ENCODE data around the gene GALK2.
"Not testable (repeated sequence)": the region's sequence is repeated elsewhere in the genome, so short reads cannot be mapped to it uniquely, and the experiment has no call there.

GALK2 gene

DNA sequence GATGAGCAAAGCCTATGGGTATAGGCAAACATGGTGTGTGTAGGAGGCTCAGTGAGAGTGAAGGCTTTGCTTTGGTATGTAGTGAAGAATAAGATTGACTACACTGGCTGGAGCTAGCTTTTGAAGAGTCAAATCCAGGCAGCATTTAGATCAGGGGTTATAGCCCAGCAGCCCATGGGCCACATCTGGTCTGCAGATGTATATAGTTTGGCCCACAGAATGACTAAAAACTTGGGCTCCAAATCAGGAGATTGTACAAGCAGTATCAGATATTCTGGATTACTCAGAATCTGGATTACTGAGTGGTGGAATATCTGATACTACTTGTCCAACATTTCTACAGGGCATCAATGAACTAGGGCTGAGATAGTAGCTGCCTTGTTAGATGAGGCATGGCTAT lies 160.1 kb downstream of the GALK2 start:
- no peak for DNase-seq
- CTCF ChIA-PET = interaction anchor here (0.7 kb wide), 1 partner anchor 10 kb away, joined by 3 read pairs; no protein-coding TSS in a partner anchor
- no peaks in the 10 kb centered on the region for H3K27me3 Mint-ChIP-seq
- no peaks in the 10 kb centered on the region for H3K4me1 Mint-ChIP-seq
- no peaks in the 10 kb centered on the region for H3K9me3 Mint-ChIP-seq
- H3K36me3 Mint-ChIP-seq = peaks cover 13% of the 10 kb centered on the region
- H3K4me3 Mint-ChIP-seq = no peak overlapping the region
- H3K27ac Mint-ChIP-seq = no peak overlapping the region

DNA sequence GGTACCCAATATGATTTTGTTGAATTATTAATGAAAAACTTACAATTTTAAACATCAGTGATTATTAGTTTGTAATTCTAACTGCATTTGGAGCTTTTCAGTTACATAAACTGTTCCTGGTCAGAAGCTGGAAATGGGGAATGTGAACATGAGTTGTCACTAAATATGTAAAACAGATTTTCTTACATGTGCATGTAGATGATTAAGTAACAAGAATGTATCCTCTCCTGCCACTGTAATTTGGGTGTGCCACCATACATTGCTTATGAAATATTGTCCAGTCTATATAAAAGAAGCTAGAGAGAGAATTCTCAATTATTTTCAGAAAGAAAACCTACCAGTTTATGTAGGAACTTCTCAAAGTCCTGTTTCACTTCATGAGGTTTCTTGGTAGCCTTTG lies 161.4 kb downstream of the GALK2 start:
- CTCF ChIA-PET = no interaction called here
- Mint-ChIP-seq H3K9me3 (no peaks in the 10 kb centered on the region), H3K4me1 (no peaks in the 10 kb centered on the region), H3K36me3 (peaks cover 13% of the 10 kb centered on the region), H3K4me3 (no peak overlapping the region), H3K27me3 (no peaks in the 10 kb centered on the region), H3K27ac (no peak overlapping the region)
- no peak for DNase-seq

DNA sequence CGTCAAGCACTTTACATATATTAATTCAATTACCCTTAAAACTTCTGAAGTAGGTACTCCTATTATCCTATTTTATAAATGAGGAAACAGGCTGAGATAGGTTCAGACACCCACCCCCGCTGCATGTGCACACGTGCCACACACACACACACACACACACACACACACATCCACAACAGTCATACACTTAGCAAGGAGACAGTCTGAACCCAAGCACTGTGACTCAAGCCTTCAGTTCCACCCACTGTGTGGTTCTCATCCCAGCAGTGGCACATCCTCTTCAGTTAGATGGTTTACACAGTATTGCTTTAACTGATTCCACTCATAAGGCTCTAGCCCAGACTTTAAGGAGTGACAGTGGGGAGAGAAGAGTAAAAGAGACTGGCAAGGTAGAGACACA lies 161.9 kb downstream of the GALK2 start:
- CTCF ChIA-PET = no interaction called here
- no peaks in the 10 kb centered on the region for H3K27me3 Mint-ChIP-seq
- no peak overlapping the region for H3K27ac Mint-ChIP-seq
- no peak overlapping the region for H3K4me3 Mint-ChIP-seq
- H3K36me3 Mint-ChIP-seq = peaks cover 13% of the 10 kb centered on the region
- H3K4me1 Mint-ChIP-seq = no peaks in the 10 kb centered on the region
- no peaks in the 10 kb centered on the region for H3K9me3 Mint-ChIP-seq
- no peak for DNase-seq

DNA sequence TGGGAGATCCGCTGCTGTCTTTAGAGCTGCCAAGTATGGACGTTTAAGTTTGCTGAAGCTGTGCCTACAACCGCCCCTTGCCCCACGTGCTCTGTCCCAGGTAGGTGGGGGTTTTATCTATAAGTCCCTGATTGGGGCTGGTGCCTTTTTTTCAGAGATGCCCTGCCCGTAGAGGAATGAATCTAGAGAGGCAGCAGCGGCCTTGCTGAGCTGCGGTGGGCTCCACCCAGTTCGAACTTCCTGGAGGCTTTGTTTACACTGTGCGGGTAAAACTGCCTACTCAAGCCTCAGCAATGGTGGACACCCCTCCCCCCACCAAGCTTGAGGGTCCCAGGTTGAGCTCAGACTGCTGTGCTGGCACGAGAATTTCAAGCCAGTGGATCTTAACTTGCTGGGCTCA lies 169.6 kb downstream of the GALK2 start:
- H3K27me3 Mint-ChIP-seq = no peaks in the 10 kb centered on the region
- no peak overlapping the region for H3K27ac Mint-ChIP-seq
- CTCF ChIA-PET = no interaction called here
- H3K4me3 Mint-ChIP-seq = no peak overlapping the region
- H3K9me3 Mint-ChIP-seq = peaks cover 5% of the 10 kb centered on the region
- no peak for DNase-seq
- H3K4me1 Mint-ChIP-seq = no peaks in the 10 kb centered on the region
- H3K36me3 Mint-ChIP-seq = peaks cover 12% of the 10 kb centered on the region

DNA sequence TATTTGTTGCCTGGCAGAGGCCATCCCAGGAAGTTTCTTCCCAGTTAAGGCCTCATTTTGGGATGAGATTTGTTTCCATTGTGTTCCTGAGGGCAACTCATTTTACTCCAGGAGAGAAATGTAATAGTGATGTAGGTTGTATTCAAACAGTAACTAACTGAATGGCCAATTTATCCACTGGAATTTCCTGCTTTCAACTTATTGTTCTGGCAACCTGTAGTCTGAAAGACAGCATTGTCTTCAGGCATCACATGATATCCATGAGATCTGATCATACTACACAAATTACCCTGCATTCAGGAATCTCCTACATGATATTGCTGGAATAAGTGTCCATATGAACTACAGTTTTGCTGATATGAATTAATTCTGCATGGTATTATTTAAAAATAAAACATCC lies 173.5 kb downstream of the GALK2 start:
- Mint-ChIP-seq H3K27ac (no peak overlapping the region), H3K27me3 (no peaks in the 10 kb centered on the region), H3K36me3 (peaks cover 16% of the 10 kb centered on the region)

DNA sequence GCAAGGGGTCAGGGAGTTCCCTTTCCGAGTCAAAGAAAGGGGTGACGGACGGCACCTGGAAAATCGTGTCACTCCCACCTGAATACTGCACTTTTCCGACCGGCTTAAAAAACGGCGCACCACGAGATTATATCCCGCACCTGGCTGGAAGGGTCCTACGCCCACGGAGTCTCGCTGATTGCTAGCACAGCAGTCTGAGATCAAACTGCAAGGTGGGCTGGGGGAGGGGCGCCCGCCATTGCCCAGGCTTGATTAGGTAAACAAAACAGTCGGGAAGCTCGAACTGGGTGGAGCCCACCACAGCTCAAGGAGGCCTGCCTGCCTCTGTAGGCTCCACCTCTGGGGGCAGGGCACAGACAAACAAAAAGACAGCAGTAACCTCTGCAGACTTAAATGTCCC lies 184.4 kb downstream of the GALK2 start:
- H3K36me3 Mint-ChIP-seq, H3K27ac Mint-ChIP-seq, H3K9me3 Mint-ChIP-seq, H3K27me3 Mint-ChIP-seq, H3K4me1 Mint-ChIP-seq, DNase-seq, CTCF ChIA-PET, H3K4me3 Mint-ChIP-seq: not testable (repeated sequence)

More for the DNA sequence above, 173.5 kb downstream of the GALK2 start:
- Mint-ChIP-seq H3K4me3 (no peak overlapping the region), H3K9me3 (peaks cover 5% of the 10 kb centered on the region), H3K4me1 (no peaks in the 10 kb centered on the region)
- DNase-seq = no peak
- CTCF ChIA-PET = interaction anchor here (0.6 kb wide), 1 partner anchor 75 kb away, joined by 3 read pairs; no protein-coding TSS in a partner anchor

DNA sequence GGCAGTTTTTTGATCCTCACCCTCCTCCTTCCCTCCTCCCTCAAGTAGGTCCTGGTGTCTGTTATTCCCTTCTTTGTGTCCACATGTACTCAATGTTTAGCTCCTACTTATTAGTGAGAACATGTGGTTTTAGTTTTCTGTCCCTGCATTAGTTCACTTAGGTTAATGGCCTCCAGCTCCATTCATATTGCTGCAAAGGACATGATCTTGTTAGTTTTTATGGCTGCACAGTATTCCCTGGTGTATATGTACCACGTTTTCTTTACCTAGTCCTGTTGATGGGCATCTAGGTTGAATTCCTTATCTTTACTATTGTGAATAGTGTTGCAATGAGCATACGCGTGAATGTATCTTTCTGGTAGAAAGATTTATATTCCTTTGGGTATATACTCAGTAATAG lies 191.3 kb downstream of the GALK2 start:
- CTCF ChIA-PET = no interaction called here
- no peak overlapping the region for H3K27ac Mint-ChIP-seq
- H3K36me3 Mint-ChIP-seq = no peaks in the 10 kb centered on the region
- no peaks in the 10 kb centered on the region for H3K4me1 Mint-ChIP-seq
- no peak for DNase-seq
- H3K9me3 Mint-ChIP-seq = no peaks in the 10 kb centered on the region
- H3K4me3 Mint-ChIP-seq = no peak overlapping the region
- H3K27me3 Mint-ChIP-seq = no peaks in the 10 kb centered on the region

DNA sequence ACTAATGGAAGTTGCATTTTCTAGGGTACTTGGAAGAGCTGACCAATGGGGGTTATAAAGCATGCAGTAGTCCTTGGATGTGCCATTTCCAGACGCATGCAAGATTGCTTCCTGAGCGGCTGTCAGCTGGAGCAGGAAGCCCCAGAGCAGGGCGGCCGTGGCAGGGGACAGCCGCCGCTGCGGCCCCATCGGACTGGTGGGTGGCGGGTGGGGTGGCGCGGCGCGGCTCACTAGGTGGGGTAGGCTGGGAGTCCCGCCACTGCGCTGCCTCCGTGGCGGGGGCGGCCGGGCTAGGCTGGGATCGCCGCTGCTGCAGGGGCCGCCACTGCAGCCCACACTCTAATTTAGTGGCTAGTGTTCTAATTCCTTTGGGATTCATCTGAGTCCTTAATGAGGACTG lies 196.4 kb downstream of the GALK2 start:
- no peaks in the 10 kb centered on the region for H3K36me3 Mint-ChIP-seq
- no peaks in the 10 kb centered on the region for H3K27me3 Mint-ChIP-seq
- no peaks in the 10 kb centered on the region for H3K4me1 Mint-ChIP-seq
- H3K27ac Mint-ChIP-seq = no peak overlapping the region
- CTCF ChIA-PET = no interaction called here
- H3K9me3 Mint-ChIP-seq = no peaks in the 10 kb centered on the region
- H3K4me3 Mint-ChIP-seq = no peak overlapping the region
- no peak for DNase-seq

DNA sequence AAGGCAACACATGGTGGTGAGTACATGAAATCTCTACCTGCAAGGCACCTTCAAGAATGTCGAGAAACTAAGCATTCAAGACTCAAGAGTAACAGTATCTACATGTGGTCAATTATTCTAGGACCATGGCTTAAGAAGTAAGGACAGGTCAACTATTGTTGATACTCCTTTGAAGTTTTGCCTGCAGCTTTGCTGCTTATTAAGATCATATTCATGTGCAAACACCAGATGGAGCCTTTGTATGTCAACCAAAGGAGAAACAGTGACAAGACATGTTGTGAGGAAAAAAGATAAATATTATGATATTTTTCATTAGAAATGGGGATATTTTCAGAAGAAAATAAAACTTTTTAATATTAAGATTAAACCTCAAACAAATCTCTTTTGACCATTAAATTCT lies 200.7 kb downstream of the GALK2 start:
- H3K27me3 Mint-ChIP-seq = no peaks in the 10 kb centered on the region
- H3K36me3 Mint-ChIP-seq = no peaks in the 10 kb centered on the region
- no peak for DNase-seq

DNA sequence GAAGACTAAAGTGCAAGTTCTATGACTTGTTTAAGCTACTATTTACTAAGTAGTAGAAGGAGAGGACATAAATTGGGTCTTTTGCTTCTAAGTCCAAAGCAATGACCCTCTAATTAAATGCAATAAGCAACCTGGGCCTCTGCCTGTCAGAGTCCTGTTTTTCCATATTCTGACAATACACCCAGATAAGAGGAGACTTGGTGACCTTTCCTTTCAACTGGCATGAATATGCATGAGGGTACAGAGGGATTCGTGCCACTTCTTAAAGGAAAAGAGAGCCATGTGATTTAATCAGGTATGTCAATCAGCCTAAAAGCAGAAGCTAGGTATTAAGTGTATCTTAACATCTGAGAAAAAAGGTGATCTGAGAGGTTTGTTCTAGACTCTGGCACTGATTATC lies 202.3 kb downstream of the GALK2 start:
- Mint-ChIP-seq H3K4me1 (no peaks in the 10 kb centered on the region), H3K36me3 (no peaks in the 10 kb centered on the region), H3K9me3 (no peaks in the 10 kb centered on the region), H3K27ac (no peak overlapping the region), H3K4me3 (no peak overlapping the region), H3K27me3 (no peaks in the 10 kb centered on the region)
- CTCF ChIA-PET = no interaction called here
- DNase-seq = no peak

More for the DNA sequence above, 200.7 kb downstream of the GALK2 start:
- no peaks in the 10 kb centered on the region for H3K4me1 Mint-ChIP-seq
- CTCF ChIA-PET = no interaction called here
- no peaks in the 10 kb centered on the region for H3K9me3 Mint-ChIP-seq
- no peak overlapping the region for H3K4me3 Mint-ChIP-seq
- no peak overlapping the region for H3K27ac Mint-ChIP-seq

DNA sequence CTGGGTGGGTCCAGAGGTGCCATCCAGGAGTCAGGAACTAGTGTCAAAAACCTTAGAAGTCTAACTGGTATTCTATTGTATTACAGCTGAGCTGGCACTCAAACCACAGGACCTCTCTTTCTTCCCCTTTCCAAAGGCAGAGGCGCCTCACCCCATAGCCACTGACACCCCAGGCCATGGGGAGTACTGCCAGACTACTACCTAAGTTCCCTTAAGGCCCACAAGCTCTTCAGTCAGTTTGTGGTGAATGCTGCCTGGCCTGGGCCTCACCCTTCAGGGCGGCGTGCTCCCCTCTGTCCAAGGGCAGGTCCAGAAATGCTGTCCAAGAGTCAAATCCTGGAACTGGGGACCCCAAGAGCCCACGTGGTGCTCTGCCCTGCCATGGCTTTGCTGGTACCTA lies 209.9 kb downstream of the GALK2 start:
- Mint-ChIP-seq H3K4me1 (no peaks in the 10 kb centered on the region), H3K4me3 (no peak overlapping the region), H3K27ac (no peak overlapping the region), H3K9me3 (no peaks in the 10 kb centered on the region), H3K36me3 (no peaks in the 10 kb centered on the region), H3K27me3 (no peaks in the 10 kb centered on the region)
- CTCF ChIA-PET = no interaction called here
- DNase-seq = no peak

DNA sequence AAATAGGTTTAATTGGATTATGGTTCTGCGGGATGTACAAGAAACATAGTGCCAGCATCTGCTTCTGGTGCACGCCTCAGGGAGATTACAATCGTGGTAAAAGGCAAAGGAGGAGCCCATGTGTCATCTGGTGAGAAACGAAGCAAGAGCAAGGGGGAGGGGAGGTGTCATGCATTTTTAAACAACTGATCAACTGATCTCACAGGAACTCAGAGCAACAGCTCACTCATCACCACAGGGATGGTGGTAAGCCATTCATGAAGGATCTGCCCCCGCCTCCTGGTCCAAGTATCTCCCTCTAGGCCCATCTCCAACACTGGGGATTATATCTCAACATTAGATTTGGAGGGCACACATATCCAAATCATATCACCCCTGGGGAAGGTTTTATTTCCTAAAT lies 210.9 kb downstream of the GALK2 start:
- Mint-ChIP-seq H3K4me3 (no peak overlapping the region), H3K4me1 (no peaks in the 10 kb centered on the region), H3K27ac (no peak overlapping the region), H3K9me3 (no peaks in the 10 kb centered on the region), H3K27me3 (no peaks in the 10 kb centered on the region), H3K36me3 (no peaks in the 10 kb centered on the region)
- CTCF ChIA-PET = no interaction called here
- DNase-seq = no peak
